Thoracic aorta (tissue), 2 donors: ENCODE results near the gene ZNF879. TPM values are rescaled to one million over a fixed set of nuclear protein-coding genes. Genes with fewer than 3 reads are reported as not detected.

Source experiments
- ATAC-seq: fragments of 150-250 bp; one replicate; pipeline ENCODE4 v1.8.0; 2017; ENCODE audit warnings: low read depth; ENCODE audit not compliant: insufficient number of reproducible peaks, low FRiP score
- DNase-seq: peaks from one replicate; pipeline ENCODE4 v3.0.0-alpha.2; 2020; ENCODE audit warnings: low spot score
- H3K27ac ChIP-seq, 2 donors: fragments of 200-600 bp; sonication (generic); 1 replicate in 1 of 2; 2 replicates in 1 of 2; pipeline ENCODE4 v1.5.1; 2016; ENCODE audit warnings: mild to moderate bottlenecking in 2 of 2, moderate library complexity in 2 of 2
- H3K27me3 ChIP-seq: fragments of 200-600 bp; sonication (generic); replicated peaks from 2 replicates; pipeline ENCODE4 v1.6.0; 2016; ENCODE audit warnings: mild to moderate bottlenecking; ENCODE audit not compliant: insufficient read depth
- H3K36me3 ChIP-seq: fragments of 200-600 bp; sonication (generic); one replicate; pipeline ENCODE4 v1.5.1; 2016
- H3K4me1 ChIP-seq, 2 donors: fragments of 200-600 bp; sonication (generic); 1 replicate in 1 of 2; 2 replicates in 1 of 2; pipeline versions ENCODE4 v1.5.1 to v1.6.0; 2016; ENCODE audit warnings: low read depth in 2 of 2, mild to moderate bottlenecking in 1 of 2; ENCODE audit not compliant: control insufficient read depth in 1 of 2
- H3K4me3 ChIP-seq: fragments of 200-600 bp; sonication (generic); 2 replicates; pipeline ENCODE4 v1.5.1; 2016; ENCODE audit warnings: mild to moderate bottlenecking
- H3K9me3 ChIP-seq: fragments of 200-600 bp; sonication (generic); 2 replicates; pipeline ENCODE4 v1.5.1; 2016
- total RNA-seq, 2 donors: library from RNA; depleted of rRNA; stranded (reverse); fragments of >200 nt; gene quantifications; one replicate each; pipeline versions ENCODE4 v1.1.0 to v1.2.3, GENCODE V29; 2016
- TF ChIP-seq, protein P1 (sequence below): fragments of 200-600 bp; sonication (generic); IDR thresholded peaks from one replicate; pipeline ENCODE4 v1.5.1; 2019; ENCODE audit warnings: antibody characterized with exemption

Gene ZNF879
- total RNA-seq, 2 donors from 2014 or later: 2.6 to 6.3 TPM

DNA sequence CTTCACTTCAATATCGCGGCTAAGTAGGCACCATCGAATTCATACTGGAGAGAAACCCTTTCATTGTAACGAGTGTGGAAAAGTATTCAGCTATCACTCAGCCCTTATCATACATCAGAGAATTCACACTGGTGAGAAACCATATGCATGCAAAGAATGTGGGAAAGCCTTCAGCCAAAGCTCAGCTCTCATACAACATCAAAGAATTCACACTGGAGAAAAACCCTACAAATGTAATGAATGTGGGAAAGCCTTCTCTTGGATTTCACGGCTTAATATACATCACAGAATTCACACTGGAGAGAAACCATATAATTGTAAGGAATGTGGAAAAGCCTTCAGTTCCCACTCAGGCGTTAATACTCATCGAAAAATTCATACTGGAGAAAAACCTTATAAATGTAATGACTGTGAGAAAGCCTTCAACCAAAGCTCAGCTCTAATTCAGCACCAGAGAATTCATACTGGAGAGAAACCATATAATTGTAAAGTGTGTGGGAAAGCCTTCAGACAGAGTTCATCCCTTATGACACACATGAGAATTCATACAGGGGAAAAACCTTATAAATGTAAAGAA, 9.5 kb downstream of the ZNF879 start:
- Histone ChIP-seq H3K9me3 (peaks cover 98% of the 10 kb centered on the region), H3K36me3 (peaks cover 57% of the 10 kb centered on the region), H3K4me3 (peak overlapping the region; percentile 20)

DNA sequence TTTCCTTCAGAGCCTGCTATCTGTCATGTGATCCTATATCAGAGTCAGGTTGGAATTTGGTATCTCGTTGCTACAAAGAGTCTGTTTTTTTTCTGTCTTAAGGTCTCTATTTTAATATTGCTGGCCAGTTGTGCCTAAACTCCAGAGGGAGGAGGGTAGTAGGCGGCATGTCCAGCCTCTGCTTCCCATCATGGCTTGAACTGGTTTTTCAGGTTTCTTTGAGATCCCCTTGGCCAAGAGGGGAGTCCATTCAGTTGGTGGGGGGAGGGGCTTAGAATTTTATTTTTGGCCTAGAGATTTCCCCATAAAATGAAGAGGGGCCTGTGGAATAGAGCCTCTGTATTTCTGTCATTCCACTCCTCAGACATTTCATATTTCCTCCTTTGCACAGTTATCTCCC, 21.2 kb downstream of the ZNF879 start:
- Histone ChIP-seq H3K27ac (no peak overlapping the region), H3K27me3 (no peaks in the 10 kb centered on the region), H3K4me1 (no peaks in the 10 kb centered on the region), H3K4me3 (no peak overlapping the region), H3K9me3 (peaks cover 2% of the 10 kb centered on the region), H3K36me3 (no peaks in the 10 kb centered on the region)
- ATAC-seq (no peak), DNase-seq (no peak)
- TF ChIP-seq, protein P1, sequence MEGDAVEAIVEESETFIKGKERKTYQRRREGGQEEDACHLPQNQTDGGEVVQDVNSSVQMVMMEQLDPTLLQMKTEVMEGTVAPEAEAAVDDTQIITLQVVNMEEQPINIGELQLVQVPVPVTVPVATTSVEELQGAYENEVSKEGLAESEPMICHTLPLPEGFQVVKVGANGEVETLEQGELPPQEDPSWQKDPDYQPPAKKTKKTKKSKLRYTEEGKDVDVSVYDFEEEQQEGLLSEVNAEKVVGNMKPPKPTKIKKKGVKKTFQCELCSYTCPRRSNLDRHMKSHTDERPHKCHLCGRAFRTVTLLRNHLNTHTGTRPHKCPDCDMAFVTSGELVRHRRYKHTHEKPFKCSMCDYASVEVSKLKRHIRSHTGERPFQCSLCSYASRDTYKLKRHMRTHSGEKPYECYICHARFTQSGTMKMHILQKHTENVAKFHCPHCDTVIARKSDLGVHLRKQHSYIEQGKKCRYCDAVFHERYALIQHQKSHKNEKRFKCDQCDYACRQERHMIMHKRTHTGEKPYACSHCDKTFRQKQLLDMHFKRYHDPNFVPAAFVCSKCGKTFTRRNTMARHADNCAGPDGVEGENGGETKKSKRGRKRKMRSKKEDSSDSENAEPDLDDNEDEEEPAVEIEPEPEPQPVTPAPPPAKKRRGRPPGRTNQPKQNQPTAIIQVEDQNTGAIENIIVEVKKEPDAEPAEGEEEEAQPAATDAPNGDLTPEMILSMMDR: no peak

More for the DNA sequence above, 9.5 kb downstream of the ZNF879 start:
- TF ChIP-seq, protein P1: no peak
- Histone ChIP-seq H3K27me3 (no peaks in the 10 kb centered on the region), H3K4me1 (no peaks in the 10 kb centered on the region), H3K27ac (no peak overlapping the region)
- ATAC-seq: no peak
- DNase-seq: no peak

DNA sequence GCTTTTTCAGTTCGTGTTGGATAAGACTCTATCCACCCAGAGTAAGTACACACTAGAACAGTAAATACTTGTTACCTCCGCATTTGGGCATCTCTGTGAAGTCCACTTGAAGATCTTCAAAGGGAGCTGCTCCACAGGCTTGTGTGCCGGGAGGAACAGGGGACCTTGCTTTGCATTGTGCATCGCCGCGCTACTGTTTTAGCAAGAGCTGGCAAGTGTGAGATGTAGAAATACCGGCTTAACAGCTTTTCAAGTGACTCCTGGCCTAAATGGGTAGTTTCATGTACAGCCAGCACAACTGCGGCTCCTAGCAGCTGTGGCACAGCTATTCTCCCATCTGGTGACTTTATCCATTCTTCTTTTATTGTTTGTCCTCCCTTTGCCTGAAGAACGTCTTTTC, 28.2 kb downstream of the ZNF879 start:
- DNase-seq: no peak
- Histone ChIP-seq H3K4me3 (no peak overlapping the region), H3K4me1 (no peaks in the 10 kb centered on the region), H3K9me3 (no peaks in the 10 kb centered on the region), H3K27me3 (no peaks in the 10 kb centered on the region), H3K27ac (no peak overlapping the region), H3K36me3 (no peaks in the 10 kb centered on the region)
- ATAC-seq: no peak
- TF ChIP-seq, protein P1: no peak

DNA sequence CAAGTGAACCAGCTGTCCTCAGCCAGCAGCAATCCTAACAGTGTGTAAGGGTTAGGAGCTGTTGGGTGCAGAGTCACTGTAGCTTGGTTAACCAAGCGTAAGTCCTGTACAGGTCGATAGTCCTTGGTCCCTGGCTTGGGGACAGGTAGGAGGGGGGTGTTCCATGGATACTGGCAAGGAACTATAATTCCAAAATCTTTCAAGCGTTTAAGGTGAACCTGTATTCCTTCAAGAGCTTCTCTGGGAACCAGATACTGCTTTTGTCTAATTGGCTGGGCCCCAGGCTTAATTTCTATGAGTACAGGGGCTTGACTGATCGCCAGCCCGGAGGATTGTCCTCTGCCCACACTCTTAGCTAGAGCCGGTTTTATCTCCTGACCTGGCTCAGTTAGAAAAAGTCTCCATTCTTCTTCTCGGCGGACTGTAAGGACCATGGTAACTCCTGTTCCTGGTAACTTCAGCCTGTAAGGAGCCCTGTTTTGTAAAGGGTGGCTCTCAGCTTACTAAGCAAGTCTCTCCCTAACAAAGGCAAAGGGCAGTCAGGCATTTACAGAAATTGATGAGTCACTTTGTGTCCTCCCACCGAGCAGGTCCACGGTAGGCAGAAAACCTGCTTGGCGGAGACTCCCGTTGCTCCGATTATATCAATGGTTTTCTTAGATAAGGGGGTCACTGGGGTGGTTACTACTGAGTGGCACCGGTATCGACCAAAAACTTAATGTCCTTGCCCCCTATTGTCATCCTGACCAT, 30.6 kb downstream of the ZNF879 start:
- Histone ChIP-seq H3K27ac (no peak overlapping the region), H3K27me3 (no peaks in the 10 kb centered on the region), H3K4me3 (no peak overlapping the region), H3K4me1 (no peaks in the 10 kb centered on the region), H3K36me3 (no peaks in the 10 kb centered on the region), H3K9me3 (no peaks in the 10 kb centered on the region)
- ATAC-seq: no peak
- DNase-seq: no peak
- TF ChIP-seq, protein P1: no peak

DNA sequence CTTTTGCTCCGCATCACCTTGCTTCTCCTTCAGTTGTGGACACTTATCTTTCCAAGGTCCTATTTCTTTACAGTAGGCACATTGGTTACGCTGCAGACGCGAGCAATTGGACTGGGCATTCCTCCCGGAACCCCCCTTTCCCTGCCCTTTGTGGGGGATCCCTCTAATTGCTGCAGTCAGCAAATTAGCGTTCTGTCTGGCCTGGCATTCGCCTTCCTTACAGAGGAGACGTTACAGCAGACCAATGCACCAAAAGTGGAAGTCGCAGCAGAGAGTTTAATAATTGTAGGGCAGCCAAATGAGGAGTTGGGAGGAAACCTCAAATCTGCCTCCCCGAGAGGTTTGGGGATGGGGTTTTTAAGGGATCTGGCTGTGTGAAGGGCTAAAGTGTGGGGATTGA, 31.3 kb downstream of the ZNF879 start:
- Histone ChIP-seq H3K36me3 (no peaks in the 10 kb centered on the region), H3K9me3 (no peaks in the 10 kb centered on the region), H3K27me3 (no peaks in the 10 kb centered on the region), H3K4me3 (no peak overlapping the region), H3K4me1 (no peaks in the 10 kb centered on the region), H3K27ac (no peak overlapping the region)
- DNase-seq: no peak
- ATAC-seq: no peak
- TF ChIP-seq, protein P1: no peak
